Smooth muscle cell (in vitro differentiated cells): ENCODE results near the gene SMAD4. TPM values are rescaled to one million over a fixed set of nuclear protein-coding genes. Genes with fewer than 3 reads are reported as not detected.

ENCODE experiments used
- DNase-seq: peaks from one replicate; lab custom pipeline; 2025; ENCODE audit not compliant: unreplicated experiment; lab: John Stamatoyannopoulos, UW
- H2AFZ ChIP-seq: fragments of 200-600 bp; sonication (generic); 2 replicates; pipeline ENCODE4 v1.6.0; 2016; ENCODE audit warnings: antibody characterized with exemption, low read depth, mild to moderate bottlenecking
- H3F3A ChIP-seq: fragments of 200-600 bp; sonication (generic); 2 replicates; pipeline ENCODE4 v1.6.0; 2017; ENCODE audit warnings: antibody characterized with exemption, low read depth
- H3K27ac ChIP-seq: fragments of 200-600 bp; sonication (generic); 2 replicates; pipeline ENCODE4 v1.5.1; 2016; ENCODE audit warnings: low read depth, mild to moderate bottlenecking
- H3K27me3 ChIP-seq: fragments of 200-600 bp; sonication (generic); 2 replicates; pipeline ENCODE4 v1.6.1; 2016; ENCODE audit warnings: low read depth, mild to moderate bottlenecking
- H3K36me3 ChIP-seq: fragments of 200-600 bp; sonication (generic); 2 replicates; pipeline ENCODE4 v1.5.1; 2016; ENCODE audit warnings: low read depth
- H3K4me1 ChIP-seq: fragments of 200-600 bp; sonication (generic); 2 replicates; pipeline ENCODE4 v1.5.1; 2016; ENCODE audit warnings: low read depth
- H3K4me2 ChIP-seq: fragments of 200-600 bp; sonication (generic); 2 replicates; pipeline ENCODE4 v1.6.0; 2016; ENCODE audit warnings: mild to moderate bottlenecking
- H3K4me3 ChIP-seq: fragments of 200-600 bp; sonication (generic); 2 replicates; pipeline ENCODE4 v1.5.1; 2016; ENCODE audit warnings: mild to moderate bottlenecking
- H3K79me2 ChIP-seq: fragments of 200-600 bp; sonication (generic); 2 replicates; pipeline ENCODE4 v1.6.0; 2016; ENCODE audit warnings: low read depth, mild to moderate bottlenecking
- H3K9ac ChIP-seq: fragments of 200-600 bp; sonication (generic); 2 replicates; pipeline ENCODE4 v1.6.0; 2016; ENCODE audit warnings: low read depth
- H3K9me3 ChIP-seq: fragments of 200-600 bp; sonication (generic); replicated peaks from 2 replicates; pipeline ENCODE4 v1.5.1; 2016; ENCODE audit warnings: low read depth
- H4K20me1 ChIP-seq: fragments of 200-600 bp; sonication (generic); 2 replicates; pipeline ENCODE4 v1.6.0; 2016; ENCODE audit warnings: low read depth
- WGBS: methylation state at CpG from one replicate; pipeline ENCODE4 v1.1.7; 2016; ENCODE audit warnings: low lambda C conversion rate; 5-methylcytosine and 5-hydroxymethylcytosine counted together
- polyA plus RNA-seq: library from polyadenylated mRNA; unstranded; fragments of >200 nt; fragmentation: Nextera tagmentation; extraction: Ambion mirVana; gene quantifications from 2 replicates; pipeline ENCODE4 v1.2.1, GENCODE V29; 2016
- total RNA-seq: library from RNA; depleted of rRNA; stranded (reverse); fragments of >200 nt; gene quantifications from 2 replicates; pipeline ENCODE4 v1.2.3, GENCODE V29; 2014
- TF ChIP-seq, protein P1 (sequence below): fragments of 200-600 bp; sonication (generic); IDR thresholded peaks from 2 replicates; pipeline ENCODE4 v1.5.1; 2017; ENCODE audit warnings: borderline replicate concordance, mild to moderate bottlenecking, antibody characterized with exemption; ENCODE audit not compliant: insufficient read depth, poor library complexity, severe bottlenecking

The SMAD4 gene
- total and polyA plus RNA-seq, 2 experiments from 2014 or later, result 76.4 to 88.9 TPM

DNA sequence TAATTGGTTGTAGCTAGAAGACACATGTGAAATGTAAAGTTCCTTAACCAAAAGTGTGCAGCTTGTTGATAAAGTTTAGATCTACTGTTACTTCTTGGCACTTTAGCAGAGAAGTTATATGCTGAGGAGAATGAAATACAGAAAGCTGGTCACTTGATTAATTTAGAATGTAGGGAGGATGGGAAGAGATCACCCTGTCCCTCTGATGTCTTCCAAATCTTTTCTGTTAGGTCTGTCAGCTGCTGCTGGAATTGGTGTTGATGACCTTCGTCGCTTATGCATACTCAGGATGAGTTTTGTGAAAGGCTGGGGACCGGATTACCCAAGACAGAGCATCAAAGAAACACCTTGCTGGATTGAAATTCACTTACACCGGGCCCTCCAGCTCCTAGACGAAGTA, 48.0 kb downstream of the SMAD4 start:
- Histone ChIP-seq H3K9me3 (no peaks in the 10 kb centered on the region), H2AFZ (no peak overlapping the region), H4K20me1 (peaks cover 55% of the 10 kb centered on the region), H3K79me2 (peaks cover 23% of the 10 kb centered on the region), H3K27me3 (no peaks in the 10 kb centered on the region), H3K9ac (no peak overlapping the region), H3K4me2 (no peak overlapping the region), H3F3A (no peaks in the 10 kb centered on the region), H3K36me3 (peaks cover 18% of the 10 kb centered on the region), H3K4me3 (no peak overlapping the region), H3K27ac (no peak overlapping the region), H3K4me1 (no peaks in the 10 kb centered on the region)
- TF ChIP-seq, protein P1, sequence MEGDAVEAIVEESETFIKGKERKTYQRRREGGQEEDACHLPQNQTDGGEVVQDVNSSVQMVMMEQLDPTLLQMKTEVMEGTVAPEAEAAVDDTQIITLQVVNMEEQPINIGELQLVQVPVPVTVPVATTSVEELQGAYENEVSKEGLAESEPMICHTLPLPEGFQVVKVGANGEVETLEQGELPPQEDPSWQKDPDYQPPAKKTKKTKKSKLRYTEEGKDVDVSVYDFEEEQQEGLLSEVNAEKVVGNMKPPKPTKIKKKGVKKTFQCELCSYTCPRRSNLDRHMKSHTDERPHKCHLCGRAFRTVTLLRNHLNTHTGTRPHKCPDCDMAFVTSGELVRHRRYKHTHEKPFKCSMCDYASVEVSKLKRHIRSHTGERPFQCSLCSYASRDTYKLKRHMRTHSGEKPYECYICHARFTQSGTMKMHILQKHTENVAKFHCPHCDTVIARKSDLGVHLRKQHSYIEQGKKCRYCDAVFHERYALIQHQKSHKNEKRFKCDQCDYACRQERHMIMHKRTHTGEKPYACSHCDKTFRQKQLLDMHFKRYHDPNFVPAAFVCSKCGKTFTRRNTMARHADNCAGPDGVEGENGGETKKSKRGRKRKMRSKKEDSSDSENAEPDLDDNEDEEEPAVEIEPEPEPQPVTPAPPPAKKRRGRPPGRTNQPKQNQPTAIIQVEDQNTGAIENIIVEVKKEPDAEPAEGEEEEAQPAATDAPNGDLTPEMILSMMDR, result no peak
- WGBS, result over 99% methylated on average over 5 of the region's 5 CpGs
- no peak for DNase-seq

DNA sequence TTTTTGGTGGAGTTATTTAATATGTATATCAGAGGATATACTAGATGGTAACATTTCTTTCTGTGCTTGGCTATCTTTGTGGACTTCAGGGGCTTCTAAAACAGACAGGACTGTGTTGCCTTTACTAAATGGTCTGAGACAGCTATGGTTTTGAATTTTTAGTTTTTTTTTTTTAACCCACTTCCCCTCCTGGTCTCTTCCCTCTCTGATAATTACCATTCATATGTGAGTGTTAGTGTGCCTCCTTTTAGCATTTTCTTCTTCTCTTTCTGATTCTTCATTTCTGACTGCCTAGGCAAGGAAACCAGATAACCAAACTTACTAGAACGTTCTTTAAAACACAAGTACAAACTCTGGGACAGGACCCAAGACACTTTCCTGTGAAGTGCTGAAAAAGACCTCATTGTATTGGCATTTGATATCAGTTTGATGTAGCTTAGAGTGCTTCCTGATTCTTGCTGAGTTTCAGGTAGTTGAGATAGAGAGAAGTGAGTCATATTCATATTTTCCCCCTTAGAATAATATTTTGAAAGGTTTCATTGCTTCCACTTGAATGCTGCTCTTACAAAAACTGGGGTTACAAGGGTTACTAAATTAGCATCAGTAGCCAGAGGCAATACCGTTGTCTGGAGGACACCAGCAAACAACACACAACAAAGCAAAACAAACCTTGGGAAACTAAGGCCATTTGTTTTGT, 52.7 kb downstream of the SMAD4 start:
- no peak for DNase-seq
- Histone ChIP-seq H2AFZ (no peak overlapping the region), H3K79me2 (no peaks in the 10 kb centered on the region), H3K27ac (no peak overlapping the region), H3K27me3 (no peaks in the 10 kb centered on the region), H4K20me1 (peaks cover 13% of the 10 kb centered on the region), H3F3A (no peaks in the 10 kb centered on the region), H3K36me3 (peaks cover 28% of the 10 kb centered on the region), H3K4me2 (no peak overlapping the region), H3K9me3 (no peaks in the 10 kb centered on the region), H3K9ac (no peak overlapping the region), H3K4me1 (no peaks in the 10 kb centered on the region), H3K4me3 (no peak overlapping the region)
- 86% methylated on average over 2 of the region's 2 CpGs for WGBS
- TF ChIP-seq, protein P1, result no peak

DNA sequence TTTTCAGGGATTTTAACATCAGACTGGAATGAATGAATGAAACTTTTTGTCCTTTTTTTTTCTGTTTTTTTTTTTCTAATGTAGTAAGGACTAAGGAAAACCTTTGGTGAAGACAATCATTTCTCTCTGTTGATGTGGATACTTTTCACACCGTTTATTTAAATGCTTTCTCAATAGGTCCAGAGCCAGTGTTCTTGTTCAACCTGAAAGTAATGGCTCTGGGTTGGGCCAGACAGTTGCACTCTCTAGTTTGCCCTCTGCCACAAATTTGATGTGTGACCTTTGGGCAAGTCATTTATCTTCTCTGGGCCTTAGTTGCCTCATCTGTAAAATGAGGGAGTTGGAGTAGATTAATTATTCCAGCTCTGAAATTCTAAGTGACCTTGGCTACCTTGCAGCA, 53.4 kb downstream of the SMAD4 start:
- 100% methylated on average over 1 of the region's 1 CpG for WGBS
- H3K27ac ChIP-seq, result no peak overlapping the region
- H3K36me3 ChIP-seq, result peaks cover 28% of the 10 kb centered on the region

More for the DNA sequence above, 53.4 kb downstream of the SMAD4 start:
- H3K79me2 ChIP-seq, result no peaks in the 10 kb centered on the region
- H3K4me3 ChIP-seq, result no peak overlapping the region
- no peaks in the 10 kb centered on the region for H3F3A ChIP-seq
- no peak for DNase-seq
- TF ChIP-seq, protein P1, result no peak
- H3K27me3 ChIP-seq, result no peaks in the 10 kb centered on the region
- H2AFZ ChIP-seq, result no peak overlapping the region
- H3K4me2 ChIP-seq, result no peak overlapping the region
- H4K20me1 ChIP-seq, result peaks cover 13% of the 10 kb centered on the region
- H3K4me1 ChIP-seq, result no peaks in the 10 kb centered on the region
- no peak overlapping the region for H3K9ac ChIP-seq
- peaks cover 3% of the 10 kb centered on the region for H3K9me3 ChIP-seq
